Measurements from ENCODE around the gene ARHGEF11. TPM values are rescaled to one million over a fixed set of nuclear protein-coding genes. Genes with fewer than 3 reads are reported as not detected.
"Not testable (repeated sequence)": the region's sequence is repeated elsewhere in the genome, so short reads cannot be mapped to it uniquely, and the experiment has no call there.

Gene ARHGEF11
- total and polyA plus RNA-seq, 2 donors = 23.8 to 28.7 TPM

- H3K4me1 ChIP-seq (ENCODE audit: insufficient read depth) = no peaks in the 10 kb centered on the region
- WGBS = 80% methylated on average over 17 of the region's 17 CpGs
- DNase-seq (ENCODE audit: extremely low spot score) = no peak
- H3K4me3 ChIP-seq (ENCODE audit: low read depth, low read length) = no peak overlapping the region
- H3K27ac ChIP-seq (ENCODE audit: low read depth) = no peak overlapping the region
- peaks cover 6% of the 10 kb centered on the region for H3K36me3 ChIP-seq (ENCODE audit: insufficient read depth)
Measured at GRCh38 chr1:156935505-156936128, 109.9 kb downstream of the ARHGEF11 start.

- Histone ChIP-seq H3K36me3 (ENCODE audit: insufficient read depth) (no peaks in the 10 kb centered on the region), H3K4me3 (ENCODE audit: low read depth, low read length) (no peak overlapping the region), H3K27ac (ENCODE audit: low read depth) (no peak overlapping the region), H3K4me1 (ENCODE audit: insufficient read depth) (no peaks in the 10 kb centered on the region)
- WGBS = 76% methylated on average over 6 of the region's 6 CpGs
- DNase-seq (ENCODE audit: extremely low spot score) = no peak
Measured at GRCh38 chr1:156933136-156933535, 112.4 kb downstream of the ARHGEF11 start.

GRCh38 chr1:156931974-156932710, 113.4 kb downstream of the ARHGEF11 start:
- no peak for DNase-seq (ENCODE audit: extremely low spot score)
- no peak overlapping the region for H3K27ac ChIP-seq (ENCODE audit: low read depth)
- H3K4me3 ChIP-seq (ENCODE audit: low read depth, low read length) = no peak overlapping the region

GRCh38 chr1:156931211-156931952, 114.2 kb downstream of the ARHGEF11 start:
- DNase-seq (ENCODE audit: extremely low spot score) = no peak
- 59% methylated on average over 11 of the region's 11 CpGs for WGBS
- Histone ChIP-seq H3K4me1 (ENCODE audit: insufficient read depth) (no peaks in the 10 kb centered on the region), H3K36me3 (ENCODE audit: insufficient read depth) (no peaks in the 10 kb centered on the region), H3K4me3 (ENCODE audit: low read depth, low read length) (no peak overlapping the region), H3K27ac (ENCODE audit: low read depth) (no peak overlapping the region)

More at GRCh38 chr1:156931974-156932710, 113.4 kb downstream of the ARHGEF11 start:
- Histone ChIP-seq H3K4me1 (ENCODE audit: insufficient read depth) (no peaks in the 10 kb centered on the region), H3K36me3 (ENCODE audit: insufficient read depth) (no peaks in the 10 kb centered on the region)
- 63% methylated on average over 8 of the region's 8 CpGs for WGBS

GRCh38 chr1:156930483-156930882, 115.1 kb downstream of the ARHGEF11 start:
- H3K27ac ChIP-seq (ENCODE audit: low read depth) = no peak overlapping the region
- DNase-seq (ENCODE audit: extremely low spot score) = no peak
- 51% methylated on average over 4 of the region's 4 CpGs for WGBS
- H3K36me3 ChIP-seq (ENCODE audit: insufficient read depth) = no peaks in the 10 kb centered on the region
- H3K4me3 ChIP-seq (ENCODE audit: low read depth, low read length) = no peak overlapping the region
- no peaks in the 10 kb centered on the region for H3K4me1 ChIP-seq (ENCODE audit: insufficient read depth)

- Histone ChIP-seq H3K4me1 (ENCODE audit: insufficient read depth) (no peaks in the 10 kb centered on the region), H3K36me3 (ENCODE audit: insufficient read depth) (no peaks in the 10 kb centered on the region), H3K27ac (ENCODE audit: low read depth) (no peak overlapping the region), H3K4me3 (ENCODE audit: low read depth, low read length) (no peak overlapping the region)
- WGBS = 62% methylated on average over 6 of the region's 6 CpGs
- DNase-seq (ENCODE audit: extremely low spot score) = no peak
Measured at GRCh38 chr1:156929596-156930238, 115.8 kb downstream of the ARHGEF11 start.

- 14% methylated on average over 4 of the region's 4 CpGs for WGBS
- no peak overlapping the region for H3K27ac ChIP-seq (ENCODE audit: low read depth)
- H3K4me3 ChIP-seq (ENCODE audit: low read depth, low read length) = no peak overlapping the region
- DNase-seq (ENCODE audit: extremely low spot score) = no peak
- H3K4me1 ChIP-seq (ENCODE audit: insufficient read depth) = no peaks in the 10 kb centered on the region
- H3K36me3 ChIP-seq (ENCODE audit: insufficient read depth) = no peaks in the 10 kb centered on the region
Measured at GRCh38 chr1:156928043-156928602, 117.4 kb downstream of the ARHGEF11 start.

GRCh38 chr1:156927215-156928042, 118.1 kb downstream of the ARHGEF11 start:
- Histone ChIP-seq H3K4me3 (ENCODE audit: low read depth, low read length) (no peak overlapping the region), H3K36me3 (ENCODE audit: insufficient read depth) (no peaks in the 10 kb centered on the region), H3K27ac (ENCODE audit: low read depth) (no peak overlapping the region), H3K4me1 (ENCODE audit: insufficient read depth) (no peaks in the 10 kb centered on the region)
- DNase-seq (ENCODE audit: extremely low spot score) = no peak
- 6% methylated on average over 64 of the region's 64 CpGs for WGBS

GRCh38 chr1:156926695-156927094, 118.8 kb downstream of the ARHGEF11 start:
- not testable (repeated sequence) for H3K4me1 ChIP-seq (ENCODE audit: insufficient read depth); H3K4me3 ChIP-seq (ENCODE audit: low read depth, low read length); DNase-seq (ENCODE audit: extremely low spot score); H3K36me3 ChIP-seq (ENCODE audit: insufficient read depth); H3K27ac ChIP-seq (ENCODE audit: low read depth)
- WGBS = 86% methylated on average over 6 of the region's 6 CpGs

GRCh38 chr1:156926175-156926574, 119.4 kb downstream of the ARHGEF11 start:
- H3K27ac ChIP-seq (ENCODE audit: low read depth) = no peak overlapping the region
- no peaks in the 10 kb centered on the region for H3K36me3 ChIP-seq (ENCODE audit: insufficient read depth)
- 52% methylated on average over 3 of the region's 3 CpGs for WGBS
- no peaks in the 10 kb centered on the region for H3K4me1 ChIP-seq (ENCODE audit: insufficient read depth)
- no peak for DNase-seq (ENCODE audit: extremely low spot score)
- H3K4me3 ChIP-seq (ENCODE audit: low read depth, low read length) = no peak overlapping the region

- Histone ChIP-seq H3K4me3 (ENCODE audit: low read depth, low read length) (no peak overlapping the region), H3K27ac (ENCODE audit: low read depth) (no peak overlapping the region), H3K4me1 (ENCODE audit: insufficient read depth) (no peaks in the 10 kb centered on the region), H3K36me3 (ENCODE audit: insufficient read depth) (no peaks in the 10 kb centered on the region)
- no peak for DNase-seq (ENCODE audit: extremely low spot score)
- 87% methylated on average over 5 of the region's 5 CpGs for WGBS
Measured at GRCh38 chr1:156925154-156926010, 120.2 kb downstream of the ARHGEF11 start.

All from urinary bladder (tissue), 4 donors.